Stimulated activated naive CD8-positive, alpha-beta T cell treated with anti-CD3 and anti-CD28 coated beads, Interleukin-15, amount 100 ng/mL, for 72 hours (primary cell): ENCODE results near the gene AMN.
A peak's percentile ranks its signal among the peaks of the same experiment; 100 is the strongest.

Experiments
- ATAC-seq: fragments of 150-1000 bp; cut with Tn5 transposase; 2 replicates; pipeline ENCODE4 v1.10.0; 2021; ENCODE audit warnings: mild to moderate bottlenecking, moderate library complexity
- DNase-seq, 2 donors: peaks; one replicate each; pipeline ENCODE4 v3.0.0; 2021 to 2022
- H3K27ac Mint-ChIP-seq, 2 donors: one replicate each; pipeline ENCODE4 v1.8.0; 2022; ENCODE audit warnings: mild to moderate bottlenecking in 2 of 2, mixed read lengths in 2 of 2, moderate library complexity in 2 of 2
- H3K27me3 Mint-ChIP-seq: one replicate; pipeline ENCODE4 v1.8.0; 2022; ENCODE audit warnings: mixed read lengths
- H3K4me1 Mint-ChIP-seq: one replicate; pipeline ENCODE4 v1.8.0; 2022; ENCODE audit warnings: mild to moderate bottlenecking, mixed read lengths
- H3K4me3 Mint-ChIP-seq, 2 donors: one replicate each; pipeline ENCODE4 v1.8.0; 2022; ENCODE audit warnings: mild to moderate bottlenecking in 2 of 2, mixed read lengths in 2 of 2, moderate library complexity in 1 of 2
- H3K9me3 Mint-ChIP-seq, 2 donors: one replicate each; pipeline ENCODE4 v1.8.0; 2022; ENCODE audit warnings: mixed read lengths in 2 of 2

AMN gene

DNA sequence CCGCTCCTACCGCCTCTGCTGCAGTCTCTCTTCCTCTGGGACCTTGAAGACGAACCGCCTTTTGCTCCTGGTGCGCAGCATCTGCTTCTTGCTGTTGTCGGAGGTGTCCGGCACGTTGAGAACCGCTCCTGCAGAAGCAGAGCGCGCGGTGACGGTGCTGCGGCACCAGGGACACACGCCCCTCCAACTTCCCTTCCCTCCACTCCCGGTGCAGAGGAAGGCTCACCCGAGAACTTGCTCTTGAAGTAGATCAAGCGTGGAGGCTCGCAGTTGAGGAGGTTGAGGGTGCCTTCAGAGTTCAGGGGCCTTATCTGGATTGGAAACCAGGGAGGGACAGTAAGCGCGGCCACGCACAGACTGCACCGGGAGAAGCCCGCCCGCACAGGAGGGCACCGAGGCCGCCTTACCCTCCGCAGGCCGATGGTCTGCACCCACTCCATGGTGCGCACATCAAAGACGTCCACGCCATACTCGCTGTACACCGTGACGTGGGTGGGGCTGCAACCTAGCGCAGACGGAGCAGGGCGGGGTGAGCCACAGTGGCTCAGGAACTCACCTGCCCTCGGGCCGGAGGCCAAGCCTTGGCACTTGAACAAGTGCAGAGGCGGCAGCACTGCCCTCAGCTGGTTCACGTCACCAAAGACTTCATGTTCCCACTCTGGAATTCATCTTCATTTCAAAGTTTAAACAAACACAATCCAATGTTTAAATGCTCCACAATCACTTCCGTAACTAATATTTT lies 17.5 kb downstream of the AMN start:
- no peaks in the 10 kb centered on the region for H3K9me3 Mint-ChIP-seq

DNA sequence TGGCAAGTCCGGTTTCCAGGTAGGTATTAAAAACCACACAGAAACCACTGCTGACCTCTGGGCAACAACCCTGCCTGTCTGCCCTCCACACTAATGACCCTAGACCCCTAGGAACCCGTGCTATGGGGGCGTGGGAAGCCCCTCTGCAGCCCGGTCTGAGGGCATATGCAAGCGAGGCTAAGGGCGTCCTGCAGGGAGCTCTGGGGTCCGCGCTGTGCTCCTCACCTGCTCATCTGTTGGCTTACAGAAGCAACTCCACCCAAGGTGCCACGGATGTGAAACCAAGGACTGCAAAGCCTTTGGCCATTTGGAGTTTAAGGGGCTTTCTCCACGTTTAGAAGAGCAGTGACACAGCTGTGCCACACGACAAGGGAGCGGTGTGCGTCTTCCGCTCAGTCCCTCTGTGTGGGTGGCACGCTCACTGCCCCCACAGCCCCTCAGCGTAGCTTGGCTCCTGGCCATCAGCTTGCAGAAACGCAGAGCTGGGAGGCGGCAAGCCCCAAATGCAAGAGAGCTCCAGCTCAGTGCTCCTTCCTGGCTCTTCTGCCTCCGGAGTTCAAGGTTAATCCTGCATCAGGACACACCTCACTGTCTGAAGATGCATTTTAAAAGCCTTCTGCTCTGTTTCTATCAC lies 18.4 kb downstream of the AMN start:
- H3K4me3 Mint-ChIP-seq: no peak overlapping the region
- H3K27me3 Mint-ChIP-seq: no peaks in the 10 kb centered on the region
- ATAC-seq (no peak), DNase-seq (no peak)
- H3K4me1 Mint-ChIP-seq: no peaks in the 10 kb centered on the region
- no peaks in the 10 kb centered on the region for H3K9me3 Mint-ChIP-seq
- H3K27ac Mint-ChIP-seq: peak overlapping the region in 1 of 2 donors; percentile 12

More for the DNA sequence above, 17.5 kb downstream of the AMN start:
- DNase-seq: no peak
- H3K4me1 Mint-ChIP-seq: no peaks in the 10 kb centered on the region
- ATAC-seq: no peak
- H3K4me3 Mint-ChIP-seq: no peak overlapping the region
- no peaks in the 10 kb centered on the region for H3K27me3 Mint-ChIP-seq
- peak overlapping the region in 1 of 2 donors; percentile 54 for H3K27ac Mint-ChIP-seq

DNA sequence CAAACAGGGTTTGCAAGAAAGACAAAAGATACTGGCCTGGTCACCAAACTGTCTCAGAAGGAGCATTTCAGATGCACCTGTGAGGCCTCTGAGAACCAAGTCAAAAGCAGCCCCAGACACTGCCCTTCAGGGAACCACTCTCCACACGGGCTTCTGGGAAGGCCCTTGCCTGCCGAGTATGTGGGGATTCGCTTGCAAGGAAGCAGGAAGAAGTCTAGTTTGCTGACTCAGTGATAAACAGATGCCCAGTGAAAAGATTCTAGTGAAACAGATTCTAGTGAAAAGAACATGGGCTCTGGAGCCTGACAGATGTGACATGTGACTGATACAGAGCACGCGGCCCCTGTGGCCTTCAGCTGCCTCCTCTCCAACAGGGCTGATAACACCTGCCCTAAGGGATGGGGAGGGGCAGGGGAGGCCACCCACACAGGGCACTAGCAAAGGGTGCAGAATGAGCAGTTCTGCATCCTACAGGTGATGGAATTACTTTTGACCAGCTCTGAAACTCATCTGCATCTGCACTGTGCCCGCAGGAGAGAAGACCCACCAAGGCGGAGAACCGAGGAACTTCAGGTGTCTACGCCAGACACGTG lies 19.1 kb downstream of the AMN start:
- ATAC-seq (no peak), DNase-seq (no peak)
- Mint-ChIP-seq H3K4me1 (peaks cover 2% of the 10 kb centered on the region), H3K27ac (no peak overlapping the region), H3K9me3 (no peaks in the 10 kb centered on the region), H3K27me3 (no peaks in the 10 kb centered on the region), H3K4me3 (no peak overlapping the region)

DNA sequence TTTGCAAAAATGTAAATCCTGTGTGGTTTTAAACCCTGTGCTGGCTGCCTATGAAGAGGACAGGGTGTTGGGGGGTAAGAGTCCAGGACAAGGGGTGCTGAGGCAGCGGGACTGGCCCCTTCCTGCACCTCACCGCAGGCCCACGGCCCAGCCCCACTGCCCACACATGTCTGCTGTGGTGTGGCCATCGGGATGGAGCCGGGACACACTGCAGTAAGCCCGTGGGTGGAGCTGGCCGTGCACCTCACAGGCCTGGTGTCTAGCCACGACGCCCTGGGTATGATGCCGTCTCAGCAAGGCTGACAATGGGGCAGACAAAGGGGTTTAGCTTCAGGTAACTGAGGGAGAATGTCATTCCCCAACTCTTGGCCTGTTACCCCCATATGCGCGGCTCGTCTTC lies 19.6 kb downstream of the AMN start:
- ATAC-seq (no peak), DNase-seq (no peak)
- H3K9me3 Mint-ChIP-seq: no peaks in the 10 kb centered on the region
- no peak overlapping the region for H3K4me3 Mint-ChIP-seq
- H3K4me1 Mint-ChIP-seq: peaks cover 7% of the 10 kb centered on the region
- H3K27me3 Mint-ChIP-seq: no peaks in the 10 kb centered on the region
- H3K27ac Mint-ChIP-seq: no peak overlapping the region

DNA sequence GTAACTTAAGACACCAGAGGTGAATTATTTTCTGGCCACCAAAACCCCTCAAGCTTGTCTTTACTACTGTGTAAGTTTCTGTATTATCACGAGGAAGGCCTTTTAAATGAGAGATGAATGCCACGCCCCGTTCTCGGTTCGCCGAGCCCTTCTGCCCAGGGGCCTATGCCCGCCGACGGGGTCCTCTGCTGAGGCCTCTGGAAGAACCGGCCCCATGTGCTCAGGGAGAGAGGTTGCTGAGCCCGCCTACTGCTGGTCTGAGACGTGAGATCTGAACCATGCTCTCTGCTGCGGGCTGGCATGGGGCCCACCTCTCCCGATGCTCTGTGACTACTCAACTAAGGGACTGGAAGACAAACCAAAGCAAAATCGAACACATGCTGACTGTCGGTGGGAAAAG lies 21.0 kb downstream of the AMN start:
- H3K27ac Mint-ChIP-seq: peak overlapping the region in 1 of 2 donors; percentile 76
- DNase-seq (no peak), ATAC-seq (no peak)
- H3K4me1 Mint-ChIP-seq: peaks cover 16% of the 10 kb centered on the region
- H3K27me3 Mint-ChIP-seq: no peaks in the 10 kb centered on the region
- no peaks in the 10 kb centered on the region for H3K9me3 Mint-ChIP-seq
- no peak overlapping the region for H3K4me3 Mint-ChIP-seq

DNA sequence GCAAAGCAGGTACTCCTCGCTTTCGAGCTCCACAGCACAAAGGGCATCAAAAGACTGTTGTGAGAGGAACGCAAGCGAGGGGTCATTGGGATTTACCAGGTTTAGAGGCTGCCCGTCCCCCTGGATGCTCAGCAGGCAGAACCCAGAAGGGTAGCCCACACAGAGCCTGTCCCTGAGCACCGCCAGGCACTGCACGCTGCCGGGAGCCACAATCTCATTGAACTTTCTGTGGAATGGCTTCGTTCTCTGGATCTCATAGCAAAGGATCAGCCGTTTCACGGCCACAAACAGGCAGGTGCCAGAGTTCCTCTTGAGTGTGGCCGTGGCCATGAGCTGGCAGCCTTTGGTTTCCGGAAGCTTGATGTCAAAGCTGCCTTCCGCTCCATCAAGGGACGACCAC lies 21.5 kb downstream of the AMN start:
- no peak overlapping the region for H3K4me3 Mint-ChIP-seq
- DNase-seq: no peak
- H3K9me3 Mint-ChIP-seq: no peaks in the 10 kb centered on the region
- no peak for ATAC-seq
- H3K4me1 Mint-ChIP-seq: peaks cover 20% of the 10 kb centered on the region
- H3K27ac Mint-ChIP-seq: no peak overlapping the region
- no peaks in the 10 kb centered on the region for H3K27me3 Mint-ChIP-seq

DNA sequence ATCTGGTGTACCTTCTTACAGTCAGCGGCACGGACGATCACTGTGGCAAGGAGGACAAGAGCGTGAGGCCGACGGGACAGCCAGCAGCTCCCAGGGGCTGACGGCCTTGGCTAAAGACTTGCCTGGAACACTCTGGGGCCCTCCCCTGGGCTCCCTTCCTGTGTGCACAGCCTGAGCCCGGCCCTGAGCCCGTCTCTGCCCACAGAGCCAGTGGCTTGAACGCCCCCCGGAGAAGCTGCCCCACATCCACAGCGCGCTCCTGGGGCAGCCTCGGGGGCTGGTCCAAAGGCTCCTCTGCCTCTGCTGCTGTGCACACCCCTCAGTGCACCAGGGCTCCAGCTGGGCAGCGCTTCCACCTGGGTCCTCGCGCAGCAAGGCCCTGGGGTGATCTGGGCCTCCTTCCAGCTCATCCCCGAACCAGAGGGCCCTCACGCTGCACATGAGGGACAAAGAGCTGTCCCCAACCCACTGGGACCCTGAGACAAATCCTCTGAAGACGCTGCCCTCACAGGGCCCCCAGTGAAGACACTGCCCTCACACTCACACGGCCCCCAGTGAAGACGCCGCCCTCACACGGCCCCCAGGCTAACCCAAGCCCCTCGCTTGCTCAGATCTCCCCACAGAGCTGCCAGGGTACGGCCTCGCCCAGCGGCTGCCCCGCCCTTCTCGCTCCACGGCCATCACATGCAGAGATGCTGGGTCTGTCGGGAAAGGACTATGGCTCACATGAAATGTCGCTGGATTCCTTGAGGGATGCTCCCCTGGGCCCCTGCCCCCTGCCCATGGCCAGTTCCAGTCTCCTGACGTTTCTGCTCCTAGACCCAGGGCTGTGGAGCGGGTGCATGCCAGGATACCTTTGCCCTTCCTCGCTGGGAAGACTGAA lies 22.2 kb downstream of the AMN start:
- Mint-ChIP-seq H3K27ac (no peak overlapping the region), H3K4me1 (peaks cover 27% of the 10 kb centered on the region), H3K4me3 (no peak overlapping the region), H3K9me3 (no peaks in the 10 kb centered on the region), H3K27me3 (no peaks in the 10 kb centered on the region)
- DNase-seq (no peak), ATAC-seq (no peak)

DNA sequence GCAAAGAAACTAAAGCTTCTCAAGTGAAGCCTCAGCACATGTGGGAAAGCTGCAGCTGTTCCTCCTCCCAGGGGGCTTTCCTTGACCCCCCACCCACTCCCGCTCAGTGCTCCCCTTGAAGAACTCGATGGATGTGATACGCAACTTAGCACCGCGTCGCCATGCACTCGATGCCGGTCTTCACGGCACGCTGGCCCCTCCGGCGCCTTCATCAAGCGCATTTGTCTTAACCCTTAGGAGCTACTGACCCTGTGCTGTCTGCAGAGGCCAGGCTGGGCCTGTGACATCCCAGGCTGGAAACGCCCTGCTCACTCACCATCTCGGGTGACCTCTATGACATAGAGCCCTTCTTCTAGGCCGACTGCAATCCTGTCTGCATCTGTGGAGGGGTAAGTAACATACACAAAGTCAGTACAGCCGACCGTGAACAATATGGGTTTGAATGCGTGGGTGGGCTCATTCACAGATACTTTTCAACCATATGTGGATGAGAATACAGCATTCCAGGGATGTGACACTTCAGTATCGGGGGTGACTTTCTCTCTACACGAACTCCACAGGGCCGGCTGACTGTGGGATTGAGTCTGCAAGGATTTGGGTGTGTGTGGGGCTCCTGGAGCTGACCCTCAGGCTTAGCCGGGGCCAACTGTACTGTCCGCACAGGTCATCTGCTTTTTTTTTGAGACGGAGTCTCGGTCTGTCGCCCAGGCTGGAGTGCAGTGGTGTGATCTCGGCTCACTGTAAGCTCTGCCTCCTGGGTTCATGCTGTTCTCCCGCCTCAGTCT lies 23.1 kb downstream of the AMN start:
- no peak overlapping the region for H3K27ac Mint-ChIP-seq
- DNase-seq: no peak
- peaks cover 31% of the 10 kb centered on the region for H3K4me1 Mint-ChIP-seq
- H3K4me3 Mint-ChIP-seq: no peak overlapping the region
- ATAC-seq: no peak
- no peaks in the 10 kb centered on the region for H3K27me3 Mint-ChIP-seq
- no peaks in the 10 kb centered on the region for H3K9me3 Mint-ChIP-seq

DNA sequence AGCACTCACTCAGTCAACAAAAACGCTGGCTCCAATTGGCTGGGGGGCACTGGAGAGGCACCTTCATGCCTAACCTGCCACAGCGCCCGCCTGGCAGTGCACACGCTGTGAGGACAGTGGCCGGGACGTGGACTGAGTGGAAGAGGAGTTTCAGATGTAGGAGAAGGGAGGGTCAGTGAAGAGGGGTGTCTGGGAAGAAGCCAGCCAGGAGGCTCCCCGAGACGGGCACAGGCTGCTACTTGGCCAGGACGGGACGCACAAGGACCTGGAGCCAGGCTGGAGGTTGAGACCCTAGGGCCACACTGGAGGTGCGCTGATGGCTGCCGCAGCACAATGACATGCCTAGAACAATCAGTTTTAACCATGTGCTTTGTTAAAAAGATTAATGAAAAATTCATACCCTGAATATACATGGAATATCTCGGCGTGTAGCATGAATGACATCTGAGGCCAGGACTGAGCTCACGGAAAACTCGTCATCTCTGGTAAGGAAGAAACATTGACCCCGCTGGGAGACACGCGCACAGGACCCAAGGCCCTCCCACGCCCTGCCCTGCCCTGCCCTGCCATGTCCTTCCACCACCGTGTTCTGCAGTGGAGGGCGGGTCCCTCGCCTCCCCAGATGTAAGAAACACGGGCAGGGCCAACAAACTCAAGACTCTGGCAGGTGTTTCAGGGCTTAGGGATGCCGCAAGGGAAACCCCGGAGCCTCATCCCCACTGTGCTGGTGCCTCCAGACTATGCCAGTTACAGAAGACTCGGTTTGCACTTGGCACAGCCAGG lies 25.0 kb downstream of the AMN start:
- Mint-ChIP-seq H3K9me3 (no peaks in the 10 kb centered on the region), H3K4me1 (peaks cover 31% of the 10 kb centered on the region), H3K4me3 (peak overlapping the region; percentile 26 to 36), H3K27ac (peak overlapping the region in 1 of 2 donors; percentile 13), H3K27me3 (no peaks in the 10 kb centered on the region)
- ATAC-seq (no peak), DNase-seq (no peak)

DNA sequence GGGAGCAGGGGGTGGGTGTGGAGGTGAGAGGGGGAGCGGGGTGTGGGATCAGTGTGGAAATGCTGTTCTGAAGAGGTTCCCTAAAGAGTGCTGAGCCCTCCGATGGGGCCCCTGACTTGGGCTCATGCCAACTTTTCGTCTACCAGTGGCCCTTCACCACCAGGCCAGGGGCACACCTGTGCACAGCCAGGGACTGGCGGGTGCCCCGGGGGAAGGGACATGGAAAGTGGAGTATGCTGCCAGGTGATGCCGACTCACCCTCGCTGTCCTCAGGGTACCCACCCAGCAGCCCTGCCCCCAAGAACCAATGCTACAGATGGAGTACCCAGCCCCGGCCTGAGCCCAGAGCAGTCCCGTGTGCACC lies 26.2 kb downstream of the AMN start:
- Mint-ChIP-seq H3K4me3 (peak overlapping the region; percentile 13 to 62), H3K9me3 (no peaks in the 10 kb centered on the region), H3K27me3 (no peaks in the 10 kb centered on the region), H3K27ac (peak overlapping the region; percentile 81 to 90), H3K4me1 (peaks cover 31% of the 10 kb centered on the region)
- no peak for DNase-seq
- peak; percentile 36 for ATAC-seq

DNA sequence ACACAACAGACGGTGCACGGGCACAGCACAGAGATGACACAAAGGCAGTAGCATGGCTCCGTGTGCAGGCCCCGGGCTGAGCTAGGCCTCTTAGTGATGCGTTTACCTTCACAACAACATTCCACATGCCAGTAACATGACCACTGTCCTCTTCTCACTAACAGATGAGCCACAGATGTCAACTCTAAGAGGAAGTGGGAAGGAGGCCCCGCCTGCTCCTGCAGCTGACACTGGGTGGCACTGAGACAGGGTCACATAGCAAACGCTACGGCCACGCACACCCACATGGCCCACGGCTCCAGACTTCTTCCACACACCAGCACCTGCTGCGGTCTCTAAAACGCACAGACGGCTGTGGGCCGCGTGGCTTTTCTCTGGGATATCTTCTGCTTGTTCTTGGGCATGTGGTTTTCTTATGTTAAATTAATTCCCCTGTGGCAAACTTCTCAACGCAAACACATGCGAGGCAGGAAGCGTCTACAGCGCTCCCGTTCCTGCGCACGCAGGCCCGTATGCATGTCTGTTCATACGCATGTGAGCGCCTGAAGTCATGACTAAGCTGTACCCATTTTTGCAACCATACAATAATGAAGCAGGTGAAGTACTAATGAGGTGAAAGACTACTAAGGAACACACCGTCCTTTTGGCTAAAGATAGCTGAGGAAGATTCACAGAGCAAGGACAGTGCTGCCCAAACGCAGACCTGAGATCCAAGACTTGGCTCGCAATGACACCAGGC lies 26.8 kb downstream of the AMN start:
- H3K9me3 Mint-ChIP-seq: no peaks in the 10 kb centered on the region
- peak overlapping the region; percentile 21 to 62 for H3K4me3 Mint-ChIP-seq
- DNase-seq: peak in 1 of 2 donors; percentile 46
- H3K4me1 Mint-ChIP-seq: peaks cover 31% of the 10 kb centered on the region
- ATAC-seq: peak; percentile 84
- H3K27ac Mint-ChIP-seq: peak overlapping the region; percentile 81 to 90
- H3K27me3 Mint-ChIP-seq: no peaks in the 10 kb centered on the region

DNA sequence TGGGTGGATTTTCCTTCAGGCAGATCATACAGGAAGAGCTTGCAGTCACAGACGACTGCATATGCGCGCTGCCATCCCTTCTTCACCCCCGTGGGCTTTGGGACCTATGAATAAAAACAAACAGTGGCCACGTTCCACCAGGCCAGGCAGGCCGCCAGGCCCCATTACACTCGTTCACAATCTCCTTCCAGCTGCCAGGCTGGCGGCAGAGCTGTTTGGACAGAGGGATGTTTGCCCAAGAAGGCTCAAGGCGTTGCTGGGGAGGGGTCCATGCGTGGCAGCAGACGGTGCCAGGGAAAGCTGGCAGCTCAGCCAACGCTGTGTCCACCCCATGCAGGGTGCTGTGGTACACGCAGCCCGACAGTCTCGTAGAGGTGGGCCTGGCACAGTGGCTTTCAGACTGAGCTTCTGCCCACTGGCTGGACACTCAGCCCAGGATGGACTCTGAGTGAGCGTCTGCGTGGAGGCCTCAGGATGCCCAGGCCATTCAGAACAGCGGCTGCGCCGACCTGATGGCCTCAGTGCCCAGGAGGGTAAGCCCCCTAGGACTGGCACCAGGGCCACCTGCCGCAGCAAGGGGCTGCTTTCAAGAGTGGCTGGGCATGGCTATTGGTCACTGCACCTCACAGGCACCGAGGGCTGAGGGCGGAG lies 27.5 kb downstream of the AMN start:
- H3K4me1 Mint-ChIP-seq: peaks cover 31% of the 10 kb centered on the region
- DNase-seq (no peak), ATAC-seq (no peak)
- H3K27me3 Mint-ChIP-seq: no peaks in the 10 kb centered on the region
- no peak overlapping the region for H3K27ac Mint-ChIP-seq
- H3K9me3 Mint-ChIP-seq: no peaks in the 10 kb centered on the region
- no peak overlapping the region for H3K4me3 Mint-ChIP-seq

DNA sequence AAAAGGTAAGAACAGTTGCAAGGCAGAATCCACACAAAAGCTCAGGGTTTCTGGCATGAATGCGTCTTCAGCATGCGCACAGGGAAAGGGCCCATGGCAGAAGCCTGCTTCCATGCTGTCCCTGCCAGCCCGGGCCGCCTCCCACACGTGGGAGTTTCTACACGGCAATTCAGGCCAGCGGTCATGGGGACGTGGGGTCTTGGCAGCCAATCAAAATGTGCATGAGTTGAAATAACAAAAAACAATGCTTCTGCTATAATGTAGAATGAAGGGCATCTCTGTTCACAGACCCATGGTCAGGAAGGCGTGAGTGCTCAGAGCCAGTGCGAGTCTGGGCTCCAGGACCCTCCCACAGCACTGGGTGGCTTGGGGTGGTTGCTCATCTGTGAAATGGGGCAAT lies 28.6 kb downstream of the AMN start:
- no peak for DNase-seq
- no peak for ATAC-seq
- no peaks in the 10 kb centered on the region for H3K9me3 Mint-ChIP-seq
- H3K4me1 Mint-ChIP-seq: peaks cover 31% of the 10 kb centered on the region
- H3K27ac Mint-ChIP-seq: no peak overlapping the region
- no peak overlapping the region for H3K4me3 Mint-ChIP-seq
- H3K27me3 Mint-ChIP-seq: no peaks in the 10 kb centered on the region
